GM23338 (cell line): Measurements from ENCODE around the gene UCMA. TPM values are rescaled to one million over a fixed set of nuclear protein-coding genes. Genes with fewer than 3 reads are reported as not detected.

Source experiments
- ATAC-seq: fragments of 200-7000 bp; cut with Tn5 transposase; 3 replicates; pipeline ENCODE4 v1.9.1; 2020
- DNase-seq: peaks from one replicate; pipeline ENCODE4 v3.0.0-alpha.2; 2015; ENCODE audit warnings: low spot score
- H2AFZ ChIP-seq: fragments of 200-600 bp; sonication (generic); 2 replicates; pipeline ENCODE4 v1.8.0; 2016; ENCODE audit warnings: antibody characterized with exemption, mild to moderate bottlenecking, moderate library complexity
- H3F3A ChIP-seq: fragments of 200-600 bp; sonication (generic); replicated peaks from 2 replicates; pipeline ENCODE4 v1.8.0; 2017; ENCODE audit warnings: antibody characterized with exemption, mixed run types, low read depth
- H3K27ac ChIP-seq: fragments of 200-600 bp; sonication (generic); 2 replicates; pipeline ENCODE4 v1.6.1; 2016; ENCODE audit warnings: low read depth
- H3K27me3 ChIP-seq: fragments of 200-600 bp; sonication (generic); 2 replicates; pipeline ENCODE4 v1.8.0; 2016; ENCODE audit warnings: mild to moderate bottlenecking, mixed run types, moderate library complexity; ENCODE audit not compliant: insufficient read depth
- H3K36me3 ChIP-seq: fragments of 200-600 bp; sonication (generic); 2 replicates; pipeline ENCODE4 v1.8.0; 2016; ENCODE audit warnings: mild to moderate bottlenecking; ENCODE audit not compliant: insufficient read depth
- H3K4me1 ChIP-seq: fragments of 200-600 bp; sonication (generic); 2 replicates; pipeline ENCODE4 v1.8.0; 2016; ENCODE audit warnings: mild to moderate bottlenecking, moderate library complexity; ENCODE audit not compliant: insufficient read depth
- H3K4me2 ChIP-seq: fragments of 200-600 bp; sonication (generic); 2 replicates; pipeline ENCODE4 v1.7.1; 2017; ENCODE audit warnings: mixed run types
- H3K4me3 ChIP-seq: fragments of 200-600 bp; sonication (generic); 2 replicates; pipeline ENCODE4 v1.6.1; 2016; ENCODE audit warnings: mixed run types
- H3K79me2 ChIP-seq: fragments of 200-600 bp; sonication (generic); replicated peaks from 2 replicates; pipeline ENCODE4 v1.8.0; 2017; ENCODE audit warnings: mild to moderate bottlenecking; ENCODE audit not compliant: insufficient read depth
- H3K9me2 ChIP-seq: fragments of 200-600 bp; sonication (generic); 2 replicates; pipeline ENCODE4 v1.8.0; 2017; ENCODE audit not compliant: insufficient read depth
- H4K20me1 ChIP-seq: fragments of 200-600 bp; sonication (generic); replicated peaks from 2 replicates; pipeline ENCODE4 v1.8.0; 2017; ENCODE audit warnings: mild to moderate bottlenecking; ENCODE audit not compliant: insufficient read depth
- H3K27ac Mint-ChIP-seq: 2 replicates; pipeline ENCODE4 v1.8.0; 2020; ENCODE audit warnings: inconsistent platforms, mild to moderate bottlenecking, moderate library complexity, mixed read lengths
- H3K27me3 Mint-ChIP-seq: 3 replicates; pipeline ENCODE4 v1.8.0; 2022; ENCODE audit warnings: low read depth, mild to moderate bottlenecking, moderate library complexity, mixed read lengths, inconsistent platforms; ENCODE audit not compliant: insufficient read depth, poor library complexity
- H3K36me3 Mint-ChIP-seq: 3 replicates; pipeline ENCODE4 v1.8.0; 2021; ENCODE audit warnings: low read depth, mild to moderate bottlenecking, inconsistent platforms, moderate library complexity, mixed read lengths
- H3K4me1 Mint-ChIP-seq: 3 replicates; pipeline ENCODE4 v1.8.0; 2020; ENCODE audit warnings: mild to moderate bottlenecking, inconsistent platforms, mixed read lengths
- H3K4me3 Mint-ChIP-seq: 3 replicates; pipeline ENCODE4 v1.8.0; 2021; ENCODE audit warnings: moderate library complexity, mild to moderate bottlenecking, inconsistent platforms, mixed read lengths
- H3K9me3 Mint-ChIP-seq: 3 replicates; pipeline ENCODE4 v1.8.0; 2020; ENCODE audit warnings: moderate library complexity, mild to moderate bottlenecking, inconsistent platforms, mixed read lengths
- CTCF ChIP-seq, 2 experiments: fragments of 200-600 bp in 1 of 2; sonication (generic) in 1 of 2; conservative IDR thresholded peaks; 2 replicates each; pipeline versions ENCODE4 v1.5.1 to v1.6.1; 2016 to 2017; ENCODE audit warnings: antibody characterized with exemption in 2 of 2, low read depth in 2 of 2, mild to moderate bottlenecking in 2 of 2, moderate library complexity in 1 of 2
- EZH2 ChIP-seq: fragments of 200-600 bp; sonication (generic); IDR thresholded peaks from one replicate; pipeline ENCODE4 v1.8.0; 2017; ENCODE audit warnings: antibody characterized with exemption, mild to moderate bottlenecking, low read depth; ENCODE audit not compliant: unreplicated experiment
- EZH2phosphoT487 ChIP-seq: fragments of 200-600 bp; sonication (generic); IDR thresholded peaks from one replicate; pipeline ENCODE4 v1.8.1; 2018; ENCODE audit warnings: antibody characterized with exemption; ENCODE audit not compliant: unreplicated experiment
- NANOG ChIP-seq: IDR thresholded peaks from 2 replicates; pipeline ENCODE4 v1.6.1; 2016; ENCODE audit warnings: antibody characterized with exemption, borderline replicate concordance
- POLR2AphosphoS5 ChIP-seq: IDR thresholded peaks from 2 replicates; pipeline ENCODE4 v1.6.1; 2016; ENCODE audit warnings: antibody characterized with exemption, low read depth
- REST ChIP-seq: IDR thresholded peaks from one replicate; pipeline ENCODE4 v1.6.1; 2018; ENCODE audit warnings: antibody characterized with exemption; ENCODE audit not compliant: unreplicated experiment
- ZNF114 ChIP-seq: fragments of 250-450 bp; sonication (Bioruptor Pico); IDR thresholded peaks from 2 replicates; pipeline ENCODE4 v1.5.0; 2020; ENCODE audit warnings: mild to moderate bottlenecking, moderate library complexity
- ZNF331 ChIP-seq: fragments of 250-450 bp; sonication (Bioruptor Pico); IDR thresholded peaks from 2 replicates; pipeline ENCODE4 v1.5.0; 2020; ENCODE audit warnings: low read depth, mild to moderate bottlenecking, moderate library complexity
- ZNF462 ChIP-seq: fragments of 250-450 bp; sonication (Bioruptor Pico); IDR thresholded peaks from 2 replicates; pipeline ENCODE4 v1.5.0; 2020; ENCODE audit warnings: mild to moderate bottlenecking, moderate library complexity
- polyA plus RNA-seq: library from polyadenylated mRNA; unstranded; fragments of >200 nt; fragmentation: Nextera tagmentation; extraction: Ambion mirVana; gene quantifications from 2 replicates; pipeline ENCODE4 v1.2.1, GENCODE V29; 2016
- total RNA-seq: library from RNA; depleted of rRNA; stranded (reverse); fragments of >200 nt; shearing (Covaris generic); gene quantifications from 2 replicates; pipeline ENCODE4 v1.2.3, GENCODE V29; 2014

Gene UCMA
- total and polyA plus RNA-seq, 2 experiments from 2014 or later: 12.7 to 16.7 TPM

GRCh38 chr10:13224210-13224995 is 9.8 kb downstream of the UCMA start:
- Histone ChIP-seq H3K27me3 (no peaks in the 10 kb centered on the region), H3K9me2 (no peaks in the 10 kb centered on the region), H3K36me3 (no peaks in the 10 kb centered on the region), H4K20me1 (no peaks in the 10 kb centered on the region), H3K4me3 (no peak overlapping the region), H3K79me2 (no peaks in the 10 kb centered on the region), H3K4me1 (peaks cover 4% of the 10 kb centered on the region; the same call in 1 of the 2 replicates), H3F3A (no peaks in the 10 kb centered on the region), H3K27ac (no peak overlapping the region), H3K4me2 (no peak overlapping the region), H2AFZ (no peak overlapping the region)
- ATAC-seq (peak; percentile 25; the same call in 2 of the 3 replicates), DNase-seq (no peak)
- peaks cover 13% of the 10 kb centered on the region for H3K4me1 Mint-ChIP-seq
- peaks cover 1% of the 10 kb centered on the region; the same call in 2 of the 3 replicates for H3K36me3 Mint-ChIP-seq
- no peak overlapping the region for H3K4me3 Mint-ChIP-seq
- peaks cover 4% of the 10 kb centered on the region for H3K27me3 Mint-ChIP-seq
- no peaks in the 10 kb centered on the region; the same call in 2 of the 3 replicates for H3K9me3 Mint-ChIP-seq
- H3K27ac Mint-ChIP-seq: no peak overlapping the region
- TF ChIP-seq ZNF114 (CRISPR knock-in tag) (no peak), EZH2 (no peak), REST (peak; percentile 45)

GRCh38 chr10:13223241-13223640 is 10.9 kb downstream of the UCMA start:
- Histone ChIP-seq H2AFZ (no peak overlapping the region), H3F3A (no peaks in the 10 kb centered on the region), H4K20me1 (no peaks in the 10 kb centered on the region), H3K27me3 (no peaks in the 10 kb centered on the region), H3K4me1 (peaks cover 8% of the 10 kb centered on the region; the same call in 1 of the 2 replicates), H3K9me2 (no peaks in the 10 kb centered on the region), H3K27ac (no peak overlapping the region), H3K79me2 (no peaks in the 10 kb centered on the region), H3K36me3 (no peaks in the 10 kb centered on the region), H3K4me2 (no peak overlapping the region), H3K4me3 (no peak overlapping the region)
- ATAC-seq (no peak), DNase-seq (no peak)
- Mint-ChIP-seq H3K4me3 (no peak overlapping the region), H3K27ac (no peak overlapping the region), H3K4me1 (peaks cover 12% of the 10 kb centered on the region), H3K27me3 (peaks cover 4% of the 10 kb centered on the region), H3K9me3 (no peaks in the 10 kb centered on the region; the same call in 2 of the 3 replicates), H3K36me3 (peaks cover 3% of the 10 kb centered on the region; the same call in 2 of the 3 replicates)
- TF ChIP-seq CTCF (conservative IDR thresholded peaks at IDR 0.05; ENCODE audit: low read depth in 2 of 2) (no peak), EZH2 (no peak), NANOG (no peak), ZNF462 (CRISPR knock-in tag) (no peak), EZH2phosphoT487 (no peak), ZNF331 (CRISPR knock-in tag) (no peak), POLR2AphosphoS5 (no peak)
